ENCODE measurements around the gene DCST1. TPM values are rescaled to one million over a fixed set of nuclear protein-coding genes. Genes with fewer than 3 reads are reported as not detected.
"Not testable (repeated sequence)": the region's sequence is repeated elsewhere in the genome, so short reads cannot be mapped to it uniquely, and the experiment has no call there.

Gene DCST1
- polyA plus RNA-seq (2013), result 0.22 and 0.26 TPM in 2 replicates

GRCh38 chr1:155033524-155033923 lies at the start of gene DCST1, which contains the start of gene DCST2:
Gene DCST1, plus strand, starts transcription at chr1:155033824. Its CDS starts 213 bp downstream, at chr1:155034037.
Gene DCST2, minus strand, starts transcription at chr1:155033781. Its CDS starts 80 bp downstream, at chr1:155033701.
- H3K23ac ChIP-seq (ENCODE audit: low read length), result no peak within 1 kb of the TSS
- H3K79me2 ChIP-seq (ENCODE audit: control insufficient read depth, insufficient read depth, low read length, poor library complexity), result no peaks in the 10 kb centered on the region
- no peak for DNase-seq
- H3K4me1 ChIP-seq (ENCODE audit: control insufficient read depth in 1 of 2, insufficient read depth in 2 of 2, low read length in 2 of 2), result peaks cover 6 to 9% of the 10 kb centered on the region in 2 experiments
- H4K12ac ChIP-seq (ENCODE audit: low read depth, low read length), result no peak within 1 kb of the TSS
- no peak within 1 kb of the TSS for H3K4me2 ChIP-seq (ENCODE audit: low read length)
- H3K79me1 ChIP-seq (ENCODE audit: low read length), result no peaks in the 10 kb centered on the region
- H3K27me3 ChIP-seq (ENCODE audit: insufficient read depth, low read length), result no peaks in the 10 kb centered on the region
- H2BK12ac ChIP-seq (ENCODE audit: low read length), result no peak within 1 kb of the TSS
- H2AK5ac ChIP-seq (ENCODE audit: low read length), result no peak within 1 kb of the TSS
- no peak within 1 kb of the TSS for H4K8ac ChIP-seq (ENCODE audit: low read depth, low read length)
- H3K4ac ChIP-seq (ENCODE audit: low read depth, low read length), result no peak within 1 kb of the TSS
- no peak within 1 kb of the TSS for H3K18ac ChIP-seq (ENCODE audit: low read length)
- H2BK120ac ChIP-seq (ENCODE audit: insufficient read depth, low read length, poor library complexity), result no peak within 1 kb of the TSS
- H3K27ac ChIP-seq (ENCODE audit: low read depth, low read length), result no peak within 1 kb of the TSS
- H2AFZ ChIP-seq (ENCODE audit: insufficient read depth, low read length, poor library complexity), result no peak within 1 kb of the TSS
- no peak within 1 kb of the TSS for H3K9ac ChIP-seq (ENCODE audit: low read length)
- H4K91ac ChIP-seq (ENCODE audit: low read depth, low read length), result no peak within 1 kb of the TSS
- H3K14ac ChIP-seq (ENCODE audit: low read length), result no peak within 1 kb of the TSS
- no peaks in the 10 kb centered on the region for H3K36me3 ChIP-seq (ENCODE audit: control insufficient read depth in 1 of 2, insufficient read depth in 2 of 2, low read length in 2 of 2)
- H2BK5ac ChIP-seq (ENCODE audit: low read depth, low read length, poor library complexity), result no peak within 1 kb of the TSS
- no peaks in the 10 kb centered on the region for H3K9me3 ChIP-seq (ENCODE audit: insufficient read depth, low read depth, low read length)
- no CpG with 5 or more reads among the region's 9 CpGs for WGBS (ENCODE audit: extremely low coverage, insufficient coverage, insufficient read length)
- no peak within 1 kb of the TSS for H3K4me3 ChIP-seq (ENCODE audit: low read depth, low read length)

- H2BK5ac ChIP-seq (ENCODE audit: low read depth, low read length, poor library complexity); H3K4me1 ChIP-seq (ENCODE audit: control insufficient read depth in 1 of 2, insufficient read depth in 2 of 2, low read length in 2 of 2); H3K9me3 ChIP-seq (ENCODE audit: insufficient read depth, low read depth, low read length); H2BK12ac ChIP-seq (ENCODE audit: low read length); H3K4me2 ChIP-seq (ENCODE audit: low read length); H3K18ac ChIP-seq (ENCODE audit: low read length); H3K14ac ChIP-seq (ENCODE audit: low read length); H3K79me2 ChIP-seq (ENCODE audit: control insufficient read depth, insufficient read depth, low read length, poor library complexity); H2AFZ ChIP-seq (ENCODE audit: insufficient read depth, low read length, poor library complexity); H4K12ac ChIP-seq (ENCODE audit: low read depth, low read length); H4K8ac ChIP-seq (ENCODE audit: low read depth, low read length); H3K79me1 ChIP-seq (ENCODE audit: low read length); H3K4ac ChIP-seq (ENCODE audit: low read depth, low read length); H3K9ac ChIP-seq (ENCODE audit: low read length); H3K4me3 ChIP-seq (ENCODE audit: low read depth, low read length); H4K91ac ChIP-seq (ENCODE audit: low read depth, low read length); H3K23ac ChIP-seq (ENCODE audit: low read length); H3K27me3 ChIP-seq (ENCODE audit: insufficient read depth, low read length); H2BK120ac ChIP-seq (ENCODE audit: insufficient read depth, low read length, poor library complexity); H2AK5ac ChIP-seq (ENCODE audit: low read length): not testable (repeated sequence)
- Histone ChIP-seq H3K27ac (ENCODE audit: low read depth, low read length) (peak overlapping the region; percentile 15), H3K36me3 (ENCODE audit: control insufficient read depth in 1 of 2, insufficient read depth in 2 of 2, low read length in 2 of 2) (peaks cover 26 to 33% of the 10 kb centered on the region in 2 experiments)
- DNase-seq, result peak; percentile 86 to 91
- WGBS (ENCODE audit: extremely low coverage, insufficient coverage, insufficient read length), result no CpG with 5 or more reads among the region's 4 CpGs
Observed at GRCh38 chr1:154986736-154987135, 46.9 kb upstream of the DCST1 start.

GRCh38 chr1:154987326-154987725 lies 46.3 kb upstream of the DCST1 start:
- H2AK5ac ChIP-seq (ENCODE audit: low read length), result no peak overlapping the region
- H3K4me3 ChIP-seq (ENCODE audit: low read depth, low read length), result no peak overlapping the region
- H3K23ac ChIP-seq (ENCODE audit: low read length), result no peak overlapping the region
- H3K36me3 ChIP-seq (ENCODE audit: control insufficient read depth in 1 of 2, insufficient read depth in 2 of 2, low read length in 2 of 2), result peaks cover 26 to 31% of the 10 kb centered on the region in 2 experiments
- H3K4me2 ChIP-seq (ENCODE audit: low read length), result no peak overlapping the region
- no peak overlapping the region for H3K14ac ChIP-seq (ENCODE audit: low read length)
- no peak overlapping the region for H2BK12ac ChIP-seq (ENCODE audit: low read length)
- H4K91ac ChIP-seq (ENCODE audit: low read depth, low read length), result no peak overlapping the region
- H3K4me1 ChIP-seq (ENCODE audit: control insufficient read depth in 1 of 2, insufficient read depth in 2 of 2, low read length in 2 of 2), result peaks cover 3 to 6% of the 10 kb centered on the region in 2 experiments
- H2BK120ac ChIP-seq (ENCODE audit: insufficient read depth, low read length, poor library complexity), result no peak overlapping the region
- no peak overlapping the region for H3K18ac ChIP-seq (ENCODE audit: low read length)
- H4K12ac ChIP-seq (ENCODE audit: low read depth, low read length), result no peak overlapping the region
- no peak overlapping the region for H3K9ac ChIP-seq (ENCODE audit: low read length)
- peak overlapping the region; percentile 15 for H3K27ac ChIP-seq (ENCODE audit: low read depth, low read length)
- H2AFZ ChIP-seq (ENCODE audit: insufficient read depth, low read length, poor library complexity), result no peak overlapping the region
- H3K4ac ChIP-seq (ENCODE audit: low read depth, low read length), result no peak overlapping the region
- H3K27me3 ChIP-seq (ENCODE audit: insufficient read depth, low read length), result no peaks in the 10 kb centered on the region
- peaks cover 2% of the 10 kb centered on the region for H3K9me3 ChIP-seq (ENCODE audit: insufficient read depth, low read depth, low read length)
- H3K79me2 ChIP-seq (ENCODE audit: control insufficient read depth, insufficient read depth, low read length, poor library complexity), result peaks cover 7% of the 10 kb centered on the region
- H4K8ac ChIP-seq (ENCODE audit: low read depth, low read length), result no peak overlapping the region
- peaks cover 6% of the 10 kb centered on the region for H3K79me1 ChIP-seq (ENCODE audit: low read length)
- WGBS (ENCODE audit: extremely low coverage, insufficient coverage, insufficient read length), result no CpG with 5 or more reads among the region's 6 CpGs
- peak; percentile 90 to 97 for DNase-seq
- H2BK5ac ChIP-seq (ENCODE audit: low read depth, low read length, poor library complexity), result no peak overlapping the region

- Histone ChIP-seq H3K23ac (ENCODE audit: low read length) (no peak overlapping the region), H3K4me3 (ENCODE audit: low read depth, low read length) (no peak overlapping the region), H3K4me1 (ENCODE audit: control insufficient read depth in 1 of 2, insufficient read depth in 2 of 2, low read length in 2 of 2) (peaks cover 3 to 4% of the 10 kb centered on the region in 2 experiments), H3K27me3 (ENCODE audit: insufficient read depth, low read length) (no peaks in the 10 kb centered on the region), H3K4me2 (ENCODE audit: low read length) (no peak overlapping the region), H3K18ac (ENCODE audit: low read length) (no peak overlapping the region), H3K4ac (ENCODE audit: low read depth, low read length) (no peak overlapping the region), H3K79me2 (ENCODE audit: control insufficient read depth, insufficient read depth, low read length, poor library complexity) (peaks cover 6% of the 10 kb centered on the region), H2AFZ (ENCODE audit: insufficient read depth, low read length, poor library complexity) (no peak overlapping the region), H3K36me3 (ENCODE audit: control insufficient read depth in 1 of 2, insufficient read depth in 2 of 2, low read length in 2 of 2) (peaks cover 26 to 36% of the 10 kb centered on the region in 2 experiments), H4K8ac (ENCODE audit: low read depth, low read length) (no peak overlapping the region), H2BK120ac (ENCODE audit: insufficient read depth, low read length, poor library complexity) (no peak overlapping the region), H3K14ac (ENCODE audit: low read length) (no peak overlapping the region), H3K27ac (ENCODE audit: low read depth, low read length) (no peak overlapping the region), H3K9me3 (ENCODE audit: insufficient read depth, low read depth, low read length) (peaks cover 2% of the 10 kb centered on the region), H2BK5ac (ENCODE audit: low read depth, low read length, poor library complexity) (no peak overlapping the region), H2AK5ac (ENCODE audit: low read length) (no peak overlapping the region), H4K12ac (ENCODE audit: low read depth, low read length) (no peak overlapping the region), H4K91ac (ENCODE audit: low read depth, low read length) (no peak overlapping the region), H3K9ac (ENCODE audit: low read length) (no peak overlapping the region), H2BK12ac (ENCODE audit: low read length) (no peak overlapping the region), H3K79me1 (ENCODE audit: low read length) (peaks cover 6% of the 10 kb centered on the region)
- no CpG with 5 or more reads among the region's 17 CpGs for WGBS (ENCODE audit: extremely low coverage, insufficient coverage, insufficient read length)
- no peak for DNase-seq
Observed at GRCh38 chr1:154988058-154988954, 45.3 kb upstream of the DCST1 start.
